WTC11 (cell line): ENCODE results near the gene PTPN6. TPM values are rescaled to one million over a fixed set of nuclear protein-coding genes. Genes with fewer than 3 reads are reported as not detected.
A peak's percentile ranks its signal among the peaks of the same experiment; 100 is the strongest.

Experiments
- ATAC-seq: fragments of 200-7000 bp; cut with Tn5 transposase; 2 replicates; pipeline ENCODE4 v1.10.0; 2021; ENCODE audit warnings: mild to moderate bottlenecking, moderate library complexity
- CTCF ChIA-PET: fragments of 300-600 bp; sonication (Branson Sonifier 250); formaldehyde crosslinking; loops from one replicate; lab custom pipeline; 2021; ENCODE audit warnings: antibody characterized with exemption; lab: Charles Lee
- POLR2A ChIA-PET: fragments of 350-600 bp; sonication (Branson Sonifier 250); formaldehyde crosslinking; loops from one replicate; lab custom pipeline; 2021; ENCODE audit warnings: antibody characterized with exemption; lab: Charles Lee
- DNase-seq: peaks from one replicate; pipeline ENCODE4 v3.0.0; 2021; ENCODE audit warnings: low spot score
- H3K27ac Mint-ChIP-seq: 2 replicates; pipeline ENCODE4 v1.8.0; 2021; ENCODE audit warnings: mixed read lengths
- H3K27me3 Mint-ChIP-seq: 2 replicates; pipeline ENCODE4 v1.8.0; 2021; ENCODE audit warnings: low read depth, mild to moderate bottlenecking, moderate library complexity, mixed read lengths
- H3K36me3 Mint-ChIP-seq: 2 replicates; pipeline ENCODE4 v1.8.0; 2021; ENCODE audit warnings: mixed read lengths
- H3K4me1 Mint-ChIP-seq: 2 replicates; pipeline ENCODE4 v1.8.0; 2022; ENCODE audit warnings: mixed read lengths
- H3K4me3 Mint-ChIP-seq: 2 replicates; pipeline ENCODE4 v1.8.0; 2021; ENCODE audit warnings: mild to moderate bottlenecking, moderate library complexity, mixed read lengths
- H3K9me3 Mint-ChIP-seq: 2 replicates; pipeline ENCODE4 v1.8.0; 2021; ENCODE audit warnings: mixed read lengths
- EMX1 ChIP-seq: fragments of 250-450 bp; sonication (Bioruptor Pico); IDR thresholded peaks from 2 replicates; pipeline ENCODE4 v1.8.0; 2021; ENCODE audit warnings: mild to moderate bottlenecking
- FOXP1 ChIP-seq: sonication (generic); formaldehyde crosslinking; IDR thresholded peaks from 2 replicates; pipeline ENCODE4 v1.8.0; 2022; ENCODE audit warnings: missing genetic modification reagents, mild to moderate bottlenecking, moderate library complexity, borderline replicate concordance
- MXD4 ChIP-seq: fragments of 250-450 bp; sonication (Bioruptor Pico); IDR thresholded peaks from 2 replicates; pipeline ENCODE4 v1.8.0; 2021; ENCODE audit warnings: mild to moderate bottlenecking, moderate library complexity, borderline replicate concordance
- NFE2L1 ChIP-seq: sonication (generic); formaldehyde crosslinking; IDR thresholded peaks from 2 replicates; pipeline ENCODE4 v1.8.1; 2023; ENCODE audit warnings: missing genetic modification reagents
- OVOL2 ChIP-seq: fragments of 250-450 bp; sonication (Bioruptor Pico); IDR thresholded peaks from 2 replicates; pipeline ENCODE4 v1.9.0; 2021; ENCODE audit warnings: mild to moderate bottlenecking, borderline replicate concordance
- PRDM15 ChIP-seq: sonication (generic); formaldehyde crosslinking; IDR thresholded peaks from 2 replicates; pipeline ENCODE4 v1.8.0; 2022; ENCODE audit warnings: missing genetic modification reagents
- TEAD4 ChIP-seq: sonication (generic); formaldehyde crosslinking; IDR thresholded peaks from 2 replicates; pipeline ENCODE4 v1.8.0; 2022; ENCODE audit warnings: mild to moderate bottlenecking, missing genetic modification reagents
- ZNF219 ChIP-seq: sonication (generic); formaldehyde crosslinking; IDR thresholded peaks from 2 replicates; pipeline ENCODE4 v1.8.0; 2023; ENCODE audit warnings: missing genetic modification reagents, mild to moderate bottlenecking, borderline replicate concordance
- ZNF232 ChIP-seq: sonication (generic); formaldehyde crosslinking; IDR thresholded peaks from 2 replicates; pipeline ENCODE4 v1.8.0; 2022; ENCODE audit warnings: mild to moderate bottlenecking, missing genetic modification reagents
- total RNA-seq: library from RNA; stranded (reverse); gene quantifications from 3 replicates; pipeline ENCODE4 v1.2.3, GENCODE V29; 2021
- TF ChIP-seq, protein P1 (sequence below): fragments of 250-450 bp; sonication (Bioruptor Pico); IDR thresholded peaks from 2 replicates; pipeline ENCODE4 v1.9.0; 2021; ENCODE audit warnings: mild to moderate bottlenecking, borderline replicate concordance
- TF ChIP-seq, protein P2 (sequence below): sonication (generic); formaldehyde crosslinking; IDR thresholded peaks from 2 replicates; pipeline ENCODE4 v1.8.1; 2023; ENCODE audit warnings: mild to moderate bottlenecking, missing genetic modification reagents
- TF ChIP-seq, protein P3 (sequence below): sonication (generic); formaldehyde crosslinking; IDR thresholded peaks from 2 replicates; pipeline ENCODE4 v1.8.0; 2023; ENCODE audit warnings: mild to moderate bottlenecking, missing genetic modification reagents

Gene PTPN6
- total RNA-seq, 1 experiment from 2014 or later = 27.1 TPM

- ATAC-seq (no peak), DNase-seq (no peak)
- POLR2A ChIA-PET = interaction anchor here (0.6 to 2.6 kb wide), 3 partner anchors 11 to 235 kb away, joined by 8 to 13 read pairs (median 11); partner anchors contain the start of genes C12orf57 and RNU7-1
- no peak overlapping the region for H3K4me3 Mint-ChIP-seq
- no peaks in the 10 kb centered on the region for H3K9me3 Mint-ChIP-seq
- CTCF ChIA-PET = interaction anchor here (1.0 to 9.7 kb wide), 2 partner anchors 12 to 13 kb away, joined by 3 to 296 read pairs; partner anchors contain the start of genes C12orf57 and RNU7-1
- peaks cover 41% of the 10 kb centered on the region for H3K4me1 Mint-ChIP-seq
- H3K36me3 Mint-ChIP-seq = no peaks in the 10 kb centered on the region
- TF ChIP-seq NFE2L1 (CRISPR knock-in tag) = no peak
- TF ChIP-seq TEAD4 (CRISPR knock-in tag) = no peak
- TF ChIP-seq ZNF219 (CRISPR knock-in tag) = no peak
- no peak for TF ChIP-seq FOXP1 (CRISPR knock-in tag)
- TF ChIP-seq, protein P1, sequence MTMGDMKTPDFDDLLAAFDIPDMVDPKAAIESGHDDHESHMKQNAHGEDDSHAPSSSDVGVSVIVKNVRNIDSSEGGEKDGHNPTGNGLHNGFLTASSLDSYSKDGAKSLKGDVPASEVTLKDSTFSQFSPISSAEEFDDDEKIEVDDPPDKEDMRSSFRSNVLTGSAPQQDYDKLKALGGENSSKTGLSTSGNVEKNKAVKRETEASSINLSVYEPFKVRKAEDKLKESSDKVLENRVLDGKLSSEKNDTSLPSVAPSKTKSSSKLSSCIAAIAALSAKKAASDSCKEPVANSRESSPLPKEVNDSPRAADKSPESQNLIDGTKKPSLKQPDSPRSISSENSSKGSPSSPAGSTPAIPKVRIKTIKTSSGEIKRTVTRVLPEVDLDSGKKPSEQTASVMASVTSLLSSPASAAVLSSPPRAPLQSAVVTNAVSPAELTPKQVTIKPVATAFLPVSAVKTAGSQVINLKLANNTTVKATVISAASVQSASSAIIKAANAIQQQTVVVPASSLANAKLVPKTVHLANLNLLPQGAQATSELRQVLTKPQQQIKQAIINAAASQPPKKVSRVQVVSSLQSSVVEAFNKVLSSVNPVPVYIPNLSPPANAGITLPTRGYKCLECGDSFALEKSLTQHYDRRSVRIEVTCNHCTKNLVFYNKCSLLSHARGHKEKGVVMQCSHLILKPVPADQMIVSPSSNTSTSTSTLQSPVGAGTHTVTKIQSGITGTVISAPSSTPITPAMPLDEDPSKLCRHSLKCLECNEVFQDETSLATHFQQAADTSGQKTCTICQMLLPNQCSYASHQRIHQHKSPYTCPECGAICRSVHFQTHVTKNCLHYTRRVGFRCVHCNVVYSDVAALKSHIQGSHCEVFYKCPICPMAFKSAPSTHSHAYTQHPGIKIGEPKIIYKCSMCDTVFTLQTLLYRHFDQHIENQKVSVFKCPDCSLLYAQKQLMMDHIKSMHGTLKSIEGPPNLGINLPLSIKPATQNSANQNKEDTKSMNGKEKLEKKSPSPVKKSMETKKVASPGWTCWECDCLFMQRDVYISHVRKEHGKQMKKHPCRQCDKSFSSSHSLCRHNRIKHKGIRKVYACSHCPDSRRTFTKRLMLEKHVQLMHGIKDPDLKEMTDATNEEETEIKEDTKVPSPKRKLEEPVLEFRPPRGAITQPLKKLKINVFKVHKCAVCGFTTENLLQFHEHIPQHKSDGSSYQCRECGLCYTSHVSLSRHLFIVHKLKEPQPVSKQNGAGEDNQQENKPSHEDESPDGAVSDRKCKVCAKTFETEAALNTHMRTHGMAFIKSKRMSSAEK (CRISPR knock-in tag) = no peak
- TF ChIP-seq ZNF232 = no peak
- TF ChIP-seq OVOL2 (CRISPR knock-in tag) = no peak
- TF ChIP-seq, protein P2, sequence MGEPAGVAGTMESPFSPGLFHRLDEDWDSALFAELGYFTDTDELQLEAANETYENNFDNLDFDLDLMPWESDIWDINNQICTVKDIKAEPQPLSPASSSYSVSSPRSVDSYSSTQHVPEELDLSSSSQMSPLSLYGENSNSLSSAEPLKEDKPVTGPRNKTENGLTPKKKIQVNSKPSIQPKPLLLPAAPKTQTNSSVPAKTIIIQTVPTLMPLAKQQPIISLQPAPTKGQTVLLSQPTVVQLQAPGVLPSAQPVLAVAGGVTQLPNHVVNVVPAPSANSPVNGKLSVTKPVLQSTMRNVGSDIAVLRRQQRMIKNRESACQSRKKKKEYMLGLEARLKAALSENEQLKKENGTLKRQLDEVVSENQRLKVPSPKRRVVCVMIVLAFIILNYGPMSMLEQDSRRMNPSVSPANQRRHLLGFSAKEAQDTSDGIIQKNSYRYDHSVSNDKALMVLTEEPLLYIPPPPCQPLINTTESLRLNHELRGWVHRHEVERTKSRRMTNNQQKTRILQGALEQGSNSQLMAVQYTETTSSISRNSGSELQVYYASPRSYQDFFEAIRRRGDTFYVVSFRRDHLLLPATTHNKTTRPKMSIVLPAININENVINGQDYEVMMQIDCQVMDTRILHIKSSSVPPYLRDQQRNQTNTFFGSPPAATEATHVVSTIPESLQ (CRISPR knock-in tag) = no peak
- no peak for TF ChIP-seq EMX1 (CRISPR knock-in tag)
- no peak for TF ChIP-seq PRDM15 (CRISPR knock-in tag)
- no peak for TF ChIP-seq MXD4 (CRISPR knock-in tag)
- TF ChIP-seq, protein P3, sequence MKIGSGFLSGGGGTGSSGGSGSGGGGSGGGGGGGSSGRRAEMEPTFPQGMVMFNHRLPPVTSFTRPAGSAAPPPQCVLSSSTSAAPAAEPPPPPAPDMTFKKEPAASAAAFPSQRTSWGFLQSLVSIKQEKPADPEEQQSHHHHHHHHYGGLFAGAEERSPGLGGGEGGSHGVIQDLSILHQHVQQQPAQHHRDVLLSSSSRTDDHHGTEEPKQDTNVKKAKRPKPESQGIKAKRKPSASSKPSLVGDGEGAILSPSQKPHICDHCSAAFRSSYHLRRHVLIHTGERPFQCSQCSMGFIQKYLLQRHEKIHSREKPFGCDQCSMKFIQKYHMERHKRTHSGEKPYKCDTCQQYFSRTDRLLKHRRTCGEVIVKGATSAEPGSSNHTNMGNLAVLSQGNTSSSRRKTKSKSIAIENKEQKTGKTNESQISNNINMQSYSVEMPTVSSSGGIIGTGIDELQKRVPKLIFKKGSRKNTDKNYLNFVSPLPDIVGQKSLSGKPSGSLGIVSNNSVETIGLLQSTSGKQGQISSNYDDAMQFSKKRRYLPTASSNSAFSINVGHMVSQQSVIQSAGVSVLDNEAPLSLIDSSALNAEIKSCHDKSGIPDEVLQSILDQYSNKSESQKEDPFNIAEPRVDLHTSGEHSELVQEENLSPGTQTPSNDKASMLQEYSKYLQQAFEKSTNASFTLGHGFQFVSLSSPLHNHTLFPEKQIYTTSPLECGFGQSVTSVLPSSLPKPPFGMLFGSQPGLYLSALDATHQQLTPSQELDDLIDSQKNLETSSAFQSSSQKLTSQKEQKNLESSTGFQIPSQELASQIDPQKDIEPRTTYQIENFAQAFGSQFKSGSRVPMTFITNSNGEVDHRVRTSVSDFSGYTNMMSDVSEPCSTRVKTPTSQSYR = no peak
- H3K27ac Mint-ChIP-seq = peak overlapping the region; percentile 46; the same call in 1 of the 2 replicates
- H3K27me3 Mint-ChIP-seq = no peaks in the 10 kb centered on the region
These were observed 6.1 kb downstream of the PTPN6 start for GRCh38 chr12:6957151-6957701.
